Neural crest cell (in vitro differentiated cells): ENCODE measurements around the gene BAIAP3. TPM values are rescaled to one million over a fixed set of nuclear protein-coding genes. Genes with fewer than 3 reads are reported as not detected.

Source experiments
- DNase-seq: peaks from one replicate; pipeline ENCODE4 v3.0.0; 2021; ENCODE audit warnings: low read depth, mixed read lengths, low spot score
- H3K27ac Mint-ChIP-seq: one replicate; pipeline ENCODE4 v1.8.0; 2021; ENCODE audit warnings: mild to moderate bottlenecking, mixed read lengths; ENCODE audit not compliant: unreplicated experiment
- H3K27me3 Mint-ChIP-seq: 2 replicates; pipeline ENCODE4 v1.8.0; 2021; ENCODE audit warnings: low read depth, mild to moderate bottlenecking, mixed read lengths
- H3K36me3 Mint-ChIP-seq: 2 replicates; pipeline ENCODE4 v1.8.0; 2021; ENCODE audit warnings: low read depth, mild to moderate bottlenecking, mixed read lengths
- H3K4me1 Mint-ChIP-seq: 2 replicates; pipeline ENCODE4 v1.8.0; 2021; ENCODE audit warnings: mixed read lengths
- H3K4me3 Mint-ChIP-seq: one replicate; pipeline ENCODE4 v1.8.0; 2021; ENCODE audit warnings: mild to moderate bottlenecking, mixed read lengths
- H3K9me3 Mint-ChIP-seq: 2 replicates; pipeline ENCODE4 v1.8.0; 2021; ENCODE audit warnings: mixed read lengths
- total RNA-seq: library from RNA; stranded (reverse); gene quantifications from 2 replicates; pipeline ENCODE4 v1.2.1, GENCODE V29; 2021
- TF ChIP-seq, protein P1 (sequence below): fragments of 200-600 bp; sonication (generic); conservative IDR thresholded peaks from 2 replicates; pipeline ENCODE4 v1.5.0; 2021; ENCODE audit warnings: antibody characterized with exemption, mild to moderate bottlenecking

The BAIAP3 gene
- total RNA-seq, 1 donor from 2014 or later: 3.4 TPM

DNA sequence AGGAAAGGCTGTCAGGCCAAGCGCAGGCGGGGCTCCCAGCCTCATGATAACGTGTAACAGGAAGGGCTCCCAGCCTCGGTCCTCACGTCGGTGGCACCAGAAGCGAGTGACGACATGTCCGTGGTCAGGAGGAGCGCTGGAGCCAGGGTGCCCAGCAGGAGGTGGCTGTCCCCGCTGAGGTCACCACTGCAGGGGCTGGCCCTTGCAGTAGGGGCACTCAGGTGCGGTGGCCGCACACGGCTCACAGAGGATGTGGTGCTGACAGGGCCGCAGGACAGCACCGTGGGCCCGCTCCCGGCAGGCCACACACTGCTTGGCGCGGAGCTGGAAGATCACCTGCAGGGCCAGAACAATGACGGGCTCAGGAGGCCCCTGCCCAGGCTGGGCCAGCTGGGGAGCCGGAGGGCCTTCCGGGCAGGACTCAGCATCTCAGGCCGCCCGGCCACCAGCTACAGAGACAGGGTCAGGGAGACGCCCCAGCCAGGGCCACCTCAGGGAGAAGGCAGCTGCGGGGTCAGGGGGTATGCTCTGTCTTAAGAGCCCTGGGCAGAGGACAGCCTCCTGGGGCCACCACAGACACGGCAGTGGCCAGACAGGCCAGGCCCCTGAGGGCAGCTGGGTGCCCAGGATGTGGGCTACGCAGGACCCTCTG, 32.7 kb downstream of the BAIAP3 start:
- Mint-ChIP-seq H3K9me3 (no peaks in the 10 kb centered on the region), H3K27me3 (no peaks in the 10 kb centered on the region), H3K4me1 (no peaks in the 10 kb centered on the region), H3K4me3 (no peak overlapping the region), H3K27ac (no peak overlapping the region), H3K36me3 (peaks cover 3% of the 10 kb centered on the region)
- no peak for DNase-seq
- TF ChIP-seq, protein P1, sequence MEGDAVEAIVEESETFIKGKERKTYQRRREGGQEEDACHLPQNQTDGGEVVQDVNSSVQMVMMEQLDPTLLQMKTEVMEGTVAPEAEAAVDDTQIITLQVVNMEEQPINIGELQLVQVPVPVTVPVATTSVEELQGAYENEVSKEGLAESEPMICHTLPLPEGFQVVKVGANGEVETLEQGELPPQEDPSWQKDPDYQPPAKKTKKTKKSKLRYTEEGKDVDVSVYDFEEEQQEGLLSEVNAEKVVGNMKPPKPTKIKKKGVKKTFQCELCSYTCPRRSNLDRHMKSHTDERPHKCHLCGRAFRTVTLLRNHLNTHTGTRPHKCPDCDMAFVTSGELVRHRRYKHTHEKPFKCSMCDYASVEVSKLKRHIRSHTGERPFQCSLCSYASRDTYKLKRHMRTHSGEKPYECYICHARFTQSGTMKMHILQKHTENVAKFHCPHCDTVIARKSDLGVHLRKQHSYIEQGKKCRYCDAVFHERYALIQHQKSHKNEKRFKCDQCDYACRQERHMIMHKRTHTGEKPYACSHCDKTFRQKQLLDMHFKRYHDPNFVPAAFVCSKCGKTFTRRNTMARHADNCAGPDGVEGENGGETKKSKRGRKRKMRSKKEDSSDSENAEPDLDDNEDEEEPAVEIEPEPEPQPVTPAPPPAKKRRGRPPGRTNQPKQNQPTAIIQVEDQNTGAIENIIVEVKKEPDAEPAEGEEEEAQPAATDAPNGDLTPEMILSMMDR: no peak

DNA sequence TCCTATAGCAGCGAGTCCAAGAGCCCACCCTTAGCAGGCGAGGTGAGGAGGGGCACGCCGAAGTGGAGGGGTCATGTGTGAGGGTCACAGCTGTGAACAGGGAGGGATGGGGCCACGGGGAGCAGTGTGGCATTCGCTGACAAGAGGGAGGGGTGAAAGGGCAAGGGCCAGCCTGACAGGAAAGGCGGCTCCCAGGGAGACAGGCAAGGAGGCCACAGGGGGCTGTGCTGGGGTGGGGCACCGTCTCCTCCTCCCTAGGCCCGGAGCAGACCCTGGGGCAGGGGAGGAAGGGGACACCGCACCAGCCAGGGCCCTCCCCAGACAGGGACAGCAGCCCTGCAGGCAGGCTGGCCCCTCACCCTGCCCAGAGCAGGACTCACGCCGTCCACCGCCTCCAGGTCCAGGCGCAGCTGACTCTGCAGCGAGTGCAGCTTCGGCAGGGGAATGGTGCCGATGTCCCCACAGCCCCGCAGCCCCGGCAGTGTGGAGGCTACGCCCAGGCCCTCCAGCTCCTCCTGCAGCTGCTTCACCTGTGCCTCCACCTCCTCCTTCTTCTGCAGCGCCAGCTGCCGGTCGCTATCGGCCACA, 33.4 kb downstream of the BAIAP3 start:
- no peak for DNase-seq
- Mint-ChIP-seq H3K4me1 (no peaks in the 10 kb centered on the region), H3K4me3 (no peak overlapping the region), H3K27ac (no peak overlapping the region), H3K36me3 (peaks cover 3% of the 10 kb centered on the region), H3K27me3 (no peaks in the 10 kb centered on the region), H3K9me3 (no peaks in the 10 kb centered on the region)
- TF ChIP-seq, protein P1: no peak

DNA sequence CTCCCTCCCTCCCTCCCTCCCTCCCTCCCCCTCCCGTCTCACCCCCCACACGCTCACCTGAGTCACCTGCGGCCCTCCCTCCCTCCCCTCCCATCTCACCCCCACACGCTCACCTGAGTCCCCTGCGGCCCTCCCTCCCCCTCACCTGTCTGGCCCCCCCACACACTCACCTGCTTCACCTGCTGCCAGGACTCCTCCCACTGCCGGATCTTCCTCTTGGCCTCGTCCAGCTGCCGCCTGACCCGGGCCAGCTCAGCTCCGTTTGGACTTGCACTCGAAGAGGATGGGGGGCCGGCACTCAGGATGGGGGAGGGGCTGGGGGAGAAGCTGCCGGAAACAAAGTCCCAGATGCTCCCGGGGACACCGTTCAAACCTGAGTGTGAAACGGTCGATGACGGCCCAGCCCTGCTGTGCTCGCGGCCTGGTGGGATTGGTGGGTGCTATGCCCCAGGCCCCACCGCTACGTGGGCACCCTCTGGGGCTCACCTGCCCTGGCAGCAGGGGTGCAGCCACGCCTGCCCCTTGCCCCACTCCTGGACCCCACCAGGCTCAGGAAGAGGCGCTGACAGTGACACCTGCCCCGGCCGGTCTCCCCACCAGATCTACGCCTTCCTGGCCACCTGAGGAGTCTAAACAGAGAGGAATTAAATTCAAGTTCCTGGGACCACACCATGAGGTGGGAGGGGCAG, 34.2 kb downstream of the BAIAP3 start:
- H3K4me3 Mint-ChIP-seq: no peak overlapping the region
- H3K27me3 Mint-ChIP-seq: no peaks in the 10 kb centered on the region
- H3K9me3 Mint-ChIP-seq: no peaks in the 10 kb centered on the region
- no peaks in the 10 kb centered on the region for H3K4me1 Mint-ChIP-seq
- peaks cover 3% of the 10 kb centered on the region for H3K36me3 Mint-ChIP-seq
- H3K27ac Mint-ChIP-seq: no peak overlapping the region
- TF ChIP-seq, protein P1: no peak
- no peak for DNase-seq

GRCh38 chr16:1371054-1371978, 37.9 kb downstream of the BAIAP3 start:
- Mint-ChIP-seq H3K9me3 (no peaks in the 10 kb centered on the region), H3K4me1 (no peaks in the 10 kb centered on the region), H3K27ac (no peak overlapping the region), H3K27me3 (no peaks in the 10 kb centered on the region), H3K4me3 (no peak overlapping the region), H3K36me3 (no peaks in the 10 kb centered on the region)
- no peak for DNase-seq
- TF ChIP-seq, protein P1: no peak

DNA sequence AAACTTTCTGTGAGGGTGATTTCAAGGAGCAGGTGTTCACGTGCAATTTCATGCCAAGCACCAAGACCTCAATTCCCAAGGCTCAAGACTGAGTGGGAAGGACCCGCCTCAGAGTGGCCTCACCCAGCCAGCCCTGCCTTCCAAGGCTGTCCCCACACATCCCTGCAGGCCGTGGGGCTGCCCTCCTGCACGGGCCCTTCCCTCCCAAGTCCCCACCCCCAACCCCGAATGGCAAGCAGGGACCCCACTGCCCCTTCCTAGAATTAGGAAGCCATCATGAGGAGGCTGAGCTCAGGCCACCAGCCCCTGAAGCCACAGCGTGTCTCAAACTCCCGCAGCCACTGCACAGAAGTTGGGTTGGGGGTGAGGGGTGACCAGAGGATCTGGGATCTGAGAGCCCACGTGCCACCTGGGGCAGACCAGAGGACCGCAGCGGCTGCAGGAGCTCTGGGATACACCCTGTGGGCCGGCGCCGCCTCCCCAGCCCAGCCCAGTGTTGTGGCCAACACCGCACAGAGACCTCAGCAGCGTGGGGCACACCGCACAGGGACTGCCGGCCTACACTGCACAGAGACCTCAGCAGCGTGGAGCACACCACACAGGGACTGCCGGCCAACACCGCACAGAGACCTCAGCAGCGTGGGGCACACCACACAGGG, 39.0 kb downstream of the BAIAP3 start:
- no peak overlapping the region for H3K4me3 Mint-ChIP-seq
- no peak for DNase-seq
- H3K9me3 Mint-ChIP-seq: no peaks in the 10 kb centered on the region
- TF ChIP-seq, protein P1: no peak
- H3K27me3 Mint-ChIP-seq: no peaks in the 10 kb centered on the region
- no peaks in the 10 kb centered on the region for H3K4me1 Mint-ChIP-seq
- no peaks in the 10 kb centered on the region for H3K36me3 Mint-ChIP-seq
- H3K27ac Mint-ChIP-seq: no peak overlapping the region
